GM18870 (cell line): ENCODE results near the gene ZNF177.

Experiments used
- ATAC-seq: cut with Tn5 transposase; IDR thresholded peaks from one replicate; pipeline ENCODE4 v1.9.1; 2021; ENCODE audit warnings: moderate library complexity; ENCODE audit not compliant: unreplicated experiment

The ZNF177 gene

GRCh38 chr19:9427941-9428340, 65.1 kb downstream of the ZNF177 start:
- ATAC-seq, result no peak

- ATAC-seq, result no peak
Observed at GRCh38 chr19:9430444-9430843, 67.6 kb downstream of the ZNF177 start.

GRCh38 chr19:9431475-9431874, 68.7 kb downstream of the ZNF177 start:
- ATAC-seq, result no peak
